Heart left ventricle (tissue), 13 donors: Measurements from ENCODE around the gene CARS1.

ENCODE experiments used
- POLR2A ChIP-seq, 2 donors: fragments of 450-650 bp; IDR thresholded peaks; one replicate each; pipeline ENCODE4 v1.6.1; 2017; ENCODE audit warnings: antibody characterized with exemption in 2 of 2, mild to moderate bottlenecking in 2 of 2, moderate library complexity in 2 of 2
- TF ChIP-seq, protein P1 (sequence below), 12 donors: fragments of 200-600 bp; sonication (generic) in 4 of 12; IDR thresholded peaks; one replicate each; pipeline versions ENCODE4 v1.5.0 to v1.8.0; 2018 to 2022; ENCODE audit warnings: antibody characterized with exemption in 12 of 12, mild to moderate bottlenecking in 5 of 12
- donor health status: ischemic (EF 13 %, LVEDD 7.1; RV severe dilation, severe dysfunction).
- donor health status: DM: no; HTN: yes; CAD: no.
- donor health status: DM: no; HTN: no; CAD: no.
- donor health status: ischemic (EF 25% LVEDD 6.9; RV normal size, moderate dysfunction).
- donor health status: ischemic (EF 25% LVEDD 5.7; RV mildly dilated, moderate dysfunction).
- donor health status: ischemic (EF 35%, LVEDD 5.7; RV mildly dilated, moderate dysfunction).
- donor health status: nonischemic (EF 11% LVEDD 7.7; RV severe dilation, severe dysfunction).
- donor health status: DM: yes; HTN: yes; CAD: no.
- donor health status: PGD.
- donor health status: ischemic (EF 29% LVEDD 5.4; RV normal size, mild dysfunction).
- donor health status: nonischemic (EF 23%, LVEDD 6.1; RV moderate dilation, normal function).

DNA sequence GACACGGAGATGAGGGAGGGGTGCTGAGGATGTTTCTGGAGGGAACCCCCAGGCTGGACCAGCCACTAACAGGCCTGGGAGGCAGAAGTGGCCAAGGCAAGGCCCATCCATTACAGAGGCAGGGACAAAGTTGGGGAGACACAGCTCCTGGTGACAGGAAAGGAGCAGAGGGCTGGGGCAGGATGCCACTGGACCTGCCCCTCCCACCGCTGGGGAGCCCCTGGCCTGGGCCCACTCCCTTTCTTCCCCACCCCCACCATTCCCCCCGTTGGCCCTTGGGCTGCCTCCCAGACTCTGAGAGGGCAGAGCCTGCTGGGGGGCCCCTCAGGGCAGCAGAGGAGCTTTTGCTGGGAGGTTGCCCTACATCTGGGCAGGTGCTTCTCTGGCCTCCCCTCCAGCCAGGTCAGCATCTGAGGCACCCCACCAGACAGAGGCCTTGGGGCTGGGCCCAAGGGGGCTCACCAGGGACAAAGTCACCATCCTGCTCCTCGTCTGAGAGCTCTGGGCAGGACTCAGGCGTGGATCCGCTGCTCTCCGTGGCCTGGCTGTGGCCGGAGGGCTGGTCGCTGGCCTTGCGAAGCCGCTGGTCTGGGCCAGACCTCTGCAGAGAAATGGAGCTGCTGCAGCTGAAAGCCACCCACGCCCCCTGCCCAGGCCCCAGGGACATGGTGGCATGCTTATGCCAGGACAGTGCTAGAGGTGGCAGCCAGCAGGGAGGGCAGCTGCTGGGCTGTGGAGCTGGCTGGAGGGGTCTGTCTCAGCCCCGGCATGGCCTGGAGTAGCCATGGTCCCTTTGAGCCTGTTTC lies 33.1 kb upstream of the CARS1 start:
- TF ChIP-seq, protein P1, sequence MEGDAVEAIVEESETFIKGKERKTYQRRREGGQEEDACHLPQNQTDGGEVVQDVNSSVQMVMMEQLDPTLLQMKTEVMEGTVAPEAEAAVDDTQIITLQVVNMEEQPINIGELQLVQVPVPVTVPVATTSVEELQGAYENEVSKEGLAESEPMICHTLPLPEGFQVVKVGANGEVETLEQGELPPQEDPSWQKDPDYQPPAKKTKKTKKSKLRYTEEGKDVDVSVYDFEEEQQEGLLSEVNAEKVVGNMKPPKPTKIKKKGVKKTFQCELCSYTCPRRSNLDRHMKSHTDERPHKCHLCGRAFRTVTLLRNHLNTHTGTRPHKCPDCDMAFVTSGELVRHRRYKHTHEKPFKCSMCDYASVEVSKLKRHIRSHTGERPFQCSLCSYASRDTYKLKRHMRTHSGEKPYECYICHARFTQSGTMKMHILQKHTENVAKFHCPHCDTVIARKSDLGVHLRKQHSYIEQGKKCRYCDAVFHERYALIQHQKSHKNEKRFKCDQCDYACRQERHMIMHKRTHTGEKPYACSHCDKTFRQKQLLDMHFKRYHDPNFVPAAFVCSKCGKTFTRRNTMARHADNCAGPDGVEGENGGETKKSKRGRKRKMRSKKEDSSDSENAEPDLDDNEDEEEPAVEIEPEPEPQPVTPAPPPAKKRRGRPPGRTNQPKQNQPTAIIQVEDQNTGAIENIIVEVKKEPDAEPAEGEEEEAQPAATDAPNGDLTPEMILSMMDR (IDR thresholded peaks at IDR 0.05), result no peak
- no peak for TF ChIP-seq POLR2A (IDR thresholded peaks at IDR 0.05)
